ENCODE results near the gene MRGPRE. TPM values are rescaled to one million over a fixed set of nuclear protein-coding genes. Genes with fewer than 3 reads are reported as not detected.

The MRGPRE gene
- total RNA-seq, 1 experiment from 2014 or later: not detected

- Histone ChIP-seq H2BK15ac (ENCODE audit: low read depth, low read length) (no peak overlapping the region), H3K56ac (ENCODE audit: insufficient read length, low read depth, low read length) (no peak overlapping the region), H3K4me2 (ENCODE audit: insufficient read depth, insufficient read length, low read length) (no peak overlapping the region), H3K4ac (ENCODE audit: low read depth, low read length) (no peak overlapping the region), H4K8ac (replicated peaks; ENCODE audit: insufficient read length, low read depth, low read length) (no peak overlapping the region), H2BK5ac (ENCODE audit: insufficient read length, low read length) (no peak overlapping the region), H2AFZ (ENCODE audit: low read length) (no peak overlapping the region), H3K4me1 (ENCODE audit: insufficient read depth, low read length) (no peaks in the 10 kb centered on the region), H2BK120ac (ENCODE audit: low read depth, low read length, poor library complexity, severe bottlenecking) (no peak overlapping the region), H3K9me3 (ENCODE audit: control insufficient read depth, low read depth, low read length) (no peaks in the 10 kb centered on the region), H3K27ac (ENCODE audit: insufficient read length, low read depth, low read length) (no peak overlapping the region), H3K27me3 (ENCODE audit: insufficient read depth, low read length) (no peaks in the 10 kb centered on the region), H2BK12ac (ENCODE audit: insufficient read length, low read depth, low read length) (no peak overlapping the region), H3K23ac (ENCODE audit: insufficient read length, low read depth, low read length) (no peak overlapping the region), H4K5ac (ENCODE audit: insufficient read length, low read depth, low read length) (no peak overlapping the region), H2AK5ac (ENCODE audit: insufficient read length, low read length) (no peak overlapping the region), H4K20me1 (ENCODE audit: control insufficient read depth, insufficient read depth, insufficient read length) (no peaks in the 10 kb centered on the region), H3K9ac (ENCODE audit: extremely low read depth, insufficient read length, low read length) (no peak overlapping the region), H3K79me1 (ENCODE audit: insufficient read depth, low read depth, low read length, poor library complexity, severe bottlenecking) (no peaks in the 10 kb centered on the region), H3K14ac (ENCODE audit: insufficient read depth, low read length) (no peak overlapping the region; the same call in 1 of the 2 replicates), H3K18ac (ENCODE audit: insufficient read length, low read depth, low read length) (no peak overlapping the region), H2BK20ac (ENCODE audit: low read depth, low read length, poor library complexity, severe bottlenecking) (no peak overlapping the region), H3K79me2 (ENCODE audit: insufficient read depth, low read length) (no peaks in the 10 kb centered on the region), H3T11ph (ENCODE audit: low read length) (no peak overlapping the region), H3K23me2 (ENCODE audit: insufficient read length, low read depth, low read length, poor library complexity, severe bottlenecking) (no peaks in the 10 kb centered on the region), H4K91ac (ENCODE audit: insufficient read length, low read depth, low read length) (no peak overlapping the region)
- Mint-ChIP-seq H3K4me3 (no peak overlapping the region), H3K27me3 (ENCODE audit: low read depth) (peaks cover 14% of the 10 kb centered on the region), H3K27ac (no peak overlapping the region), H3K36me3 (ENCODE audit: insufficient read depth in 1 of 3, low read depth in 3 of 3) (no peaks in the 10 kb centered on the region), H3K4me1 (peaks cover 0 to 5% of the 10 kb centered on the region in 2 experiments; a peak in 2 of 4 replicates), H3K9me3 (no peaks in the 10 kb centered on the region)
- TF ChIP-seq, protein P1, sequence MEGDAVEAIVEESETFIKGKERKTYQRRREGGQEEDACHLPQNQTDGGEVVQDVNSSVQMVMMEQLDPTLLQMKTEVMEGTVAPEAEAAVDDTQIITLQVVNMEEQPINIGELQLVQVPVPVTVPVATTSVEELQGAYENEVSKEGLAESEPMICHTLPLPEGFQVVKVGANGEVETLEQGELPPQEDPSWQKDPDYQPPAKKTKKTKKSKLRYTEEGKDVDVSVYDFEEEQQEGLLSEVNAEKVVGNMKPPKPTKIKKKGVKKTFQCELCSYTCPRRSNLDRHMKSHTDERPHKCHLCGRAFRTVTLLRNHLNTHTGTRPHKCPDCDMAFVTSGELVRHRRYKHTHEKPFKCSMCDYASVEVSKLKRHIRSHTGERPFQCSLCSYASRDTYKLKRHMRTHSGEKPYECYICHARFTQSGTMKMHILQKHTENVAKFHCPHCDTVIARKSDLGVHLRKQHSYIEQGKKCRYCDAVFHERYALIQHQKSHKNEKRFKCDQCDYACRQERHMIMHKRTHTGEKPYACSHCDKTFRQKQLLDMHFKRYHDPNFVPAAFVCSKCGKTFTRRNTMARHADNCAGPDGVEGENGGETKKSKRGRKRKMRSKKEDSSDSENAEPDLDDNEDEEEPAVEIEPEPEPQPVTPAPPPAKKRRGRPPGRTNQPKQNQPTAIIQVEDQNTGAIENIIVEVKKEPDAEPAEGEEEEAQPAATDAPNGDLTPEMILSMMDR (conservative IDR thresholded peaks at IDR 0.05): no peak
- DNase-seq: no peak
- no CpG with 5 or more reads among the region's 12 CpGs for WGBS (ENCODE audit: extremely low coverage, insufficient read length, low lambda C conversion rate)
These were observed 1.3 kb downstream of the MRGPRE start for GRCh38 chr11:3230636-3231549.
